AG04450 (cell line): ENCODE measurements around the gene RNPC3. TPM values are rescaled to one million over a fixed set of nuclear protein-coding genes. Genes with fewer than 3 reads are reported as not detected.
"Not testable (repeated sequence)": the region's sequence is repeated elsewhere in the genome, so short reads cannot be mapped to it uniquely, and the experiment has no call there.

ENCODE experiments used
- CTCF ChIA-PET: fragments of 300-600, 350-600 bp; formaldehyde crosslinking; extraction: SDS; loops from one replicate; lab custom pipeline; 2022; ENCODE audit warnings: antibody characterized with exemption, inconsistent platforms; lab: Charles Lee
- POLR2A ChIA-PET: fragments of 350-600 bp; formaldehyde crosslinking; extraction: SDS; loops from one replicate; lab custom pipeline; 2021; ENCODE audit warnings: antibody characterized with exemption, inconsistent platforms; lab: Yijun Ruan, JAX
- DNase-seq: peaks from one replicate; pipeline ENCODE4 v3.0.0-alpha.2; 2011; ENCODE audit warnings: low read depth, low spot score
- H3K27ac ChIP-seq: one replicate; pipeline ENCODE4 v1.5.1; 2012; ENCODE audit warnings: low read depth, low read length, control low read depth
- H3K27me3 ChIP-seq: one replicate; pipeline ENCODE4 v1.6.0; 2012; ENCODE audit warnings: low read length; ENCODE audit not compliant: control insufficient read depth, insufficient read depth
- H3K4me3 ChIP-seq: 2 replicates; pipeline ENCODE4 v1.5.1; 2011; ENCODE audit warnings: mild to moderate bottlenecking, low read depth, low read length, control low read depth
- H3K9me3 ChIP-seq: 2 replicates; pipeline ENCODE4 v1.5.1; 2012; ENCODE audit warnings: low read length; ENCODE audit not compliant: control insufficient read depth, insufficient read depth
- polyA plus RNA-seq: library from polyadenylated mRNA; depleted of rRNA; stranded (reverse); fragments of >200 nt; gene quantifications from 2 replicates; pipeline ENCODE4 v1.2.3, GENCODE V29; 2011
- TF ChIP-seq, protein P1 (sequence below): IDR thresholded peaks from 2 replicates; pipeline ENCODE4 v1.5.1; 2011; ENCODE audit warnings: low read depth, low read length, control low read depth, inconsistent platforms

RNPC3 gene
- polyA plus RNA-seq, 1 experiment = 18.3 TPM

DNA sequence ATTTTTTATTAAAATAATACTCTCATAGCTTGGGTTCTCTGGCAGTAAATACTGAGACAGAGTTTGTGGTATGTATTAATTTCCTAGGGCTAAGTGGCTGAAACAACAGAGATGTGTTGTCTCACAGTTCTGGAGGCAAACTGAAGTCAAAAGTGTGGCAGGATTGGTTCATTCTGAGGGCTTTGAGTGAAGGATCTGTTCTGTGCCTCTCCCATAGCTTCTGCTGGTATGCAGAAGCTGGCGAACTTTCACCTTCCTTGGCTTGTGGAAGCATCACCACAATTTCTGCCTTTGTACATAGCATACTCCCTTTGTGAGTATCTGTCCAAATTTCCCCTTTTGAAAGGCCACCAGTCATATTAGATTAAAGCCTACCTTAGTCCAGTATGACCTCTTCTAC lies 21.0 kb downstream of the RNPC3 start:
- TF ChIP-seq, protein P1, sequence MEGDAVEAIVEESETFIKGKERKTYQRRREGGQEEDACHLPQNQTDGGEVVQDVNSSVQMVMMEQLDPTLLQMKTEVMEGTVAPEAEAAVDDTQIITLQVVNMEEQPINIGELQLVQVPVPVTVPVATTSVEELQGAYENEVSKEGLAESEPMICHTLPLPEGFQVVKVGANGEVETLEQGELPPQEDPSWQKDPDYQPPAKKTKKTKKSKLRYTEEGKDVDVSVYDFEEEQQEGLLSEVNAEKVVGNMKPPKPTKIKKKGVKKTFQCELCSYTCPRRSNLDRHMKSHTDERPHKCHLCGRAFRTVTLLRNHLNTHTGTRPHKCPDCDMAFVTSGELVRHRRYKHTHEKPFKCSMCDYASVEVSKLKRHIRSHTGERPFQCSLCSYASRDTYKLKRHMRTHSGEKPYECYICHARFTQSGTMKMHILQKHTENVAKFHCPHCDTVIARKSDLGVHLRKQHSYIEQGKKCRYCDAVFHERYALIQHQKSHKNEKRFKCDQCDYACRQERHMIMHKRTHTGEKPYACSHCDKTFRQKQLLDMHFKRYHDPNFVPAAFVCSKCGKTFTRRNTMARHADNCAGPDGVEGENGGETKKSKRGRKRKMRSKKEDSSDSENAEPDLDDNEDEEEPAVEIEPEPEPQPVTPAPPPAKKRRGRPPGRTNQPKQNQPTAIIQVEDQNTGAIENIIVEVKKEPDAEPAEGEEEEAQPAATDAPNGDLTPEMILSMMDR = no peak
- POLR2A ChIA-PET = no interaction called here
- no peak for DNase-seq
- no peaks in the 10 kb centered on the region for H3K9me3 ChIP-seq
- no peak overlapping the region for H3K4me3 ChIP-seq
- H3K27me3 ChIP-seq = no peaks in the 10 kb centered on the region
- CTCF ChIA-PET = interaction anchor here (0.6 kb wide), 1 partner anchor 426 kb away, joined by 5 read pairs; no protein-coding TSS in a partner anchor
- H3K27ac ChIP-seq = no peak overlapping the region

DNA sequence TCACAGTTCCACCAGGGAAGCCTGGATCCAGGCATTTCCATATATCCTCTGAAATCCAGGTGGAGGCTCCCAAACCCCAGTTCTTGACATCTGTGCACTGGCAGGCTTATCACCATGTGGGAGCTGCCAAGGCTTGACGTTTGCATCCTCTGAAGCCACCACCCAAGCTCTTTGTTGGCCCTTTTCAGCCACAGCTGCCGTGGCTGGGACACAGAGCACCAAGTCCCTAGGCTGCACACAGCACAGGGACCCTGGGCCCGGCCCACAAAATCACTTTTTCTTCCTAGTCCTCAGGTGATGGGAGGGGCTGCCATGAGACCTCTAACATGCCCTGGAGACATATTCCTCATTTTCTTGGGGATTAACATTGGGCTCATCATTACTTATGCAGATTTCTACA lies 22.3 kb downstream of the RNPC3 start:
- H3K4me3 ChIP-seq = no peak overlapping the region
- no peak for DNase-seq
- H3K27ac ChIP-seq = no peak overlapping the region
- no peaks in the 10 kb centered on the region for H3K9me3 ChIP-seq
- TF ChIP-seq, protein P1 = no peak
- no peaks in the 10 kb centered on the region for H3K27me3 ChIP-seq
- ChIA-PET CTCF (no interaction called here), POLR2A (no interaction called here)

DNA sequence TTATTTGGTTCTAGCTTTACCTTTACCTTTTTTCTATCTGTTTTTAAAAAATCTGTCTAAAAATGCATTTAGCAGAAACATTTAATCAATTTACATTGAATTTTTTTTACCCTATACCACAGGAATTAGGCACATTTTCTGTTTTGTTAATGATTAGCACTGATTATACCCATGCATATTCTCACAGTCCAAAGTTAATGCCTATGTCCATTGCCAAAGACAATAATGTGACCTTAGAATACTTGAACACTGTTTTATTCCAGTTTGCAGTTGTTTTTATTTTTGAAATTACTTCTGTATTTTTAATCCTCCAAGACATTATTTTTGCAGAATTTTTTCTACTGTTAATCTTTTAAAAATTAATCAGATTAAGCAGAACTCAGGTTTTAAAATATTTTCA lies 34.9 kb downstream of the RNPC3 start:
- Histone ChIP-seq H3K27ac (no peak overlapping the region), H3K4me3 (no peak overlapping the region), H3K27me3 (no peaks in the 10 kb centered on the region), H3K9me3 (no peaks in the 10 kb centered on the region)
- no peak for DNase-seq
- TF ChIP-seq, protein P1 = no peak
- POLR2A ChIA-PET = no interaction called here
- CTCF ChIA-PET = no interaction called here

DNA sequence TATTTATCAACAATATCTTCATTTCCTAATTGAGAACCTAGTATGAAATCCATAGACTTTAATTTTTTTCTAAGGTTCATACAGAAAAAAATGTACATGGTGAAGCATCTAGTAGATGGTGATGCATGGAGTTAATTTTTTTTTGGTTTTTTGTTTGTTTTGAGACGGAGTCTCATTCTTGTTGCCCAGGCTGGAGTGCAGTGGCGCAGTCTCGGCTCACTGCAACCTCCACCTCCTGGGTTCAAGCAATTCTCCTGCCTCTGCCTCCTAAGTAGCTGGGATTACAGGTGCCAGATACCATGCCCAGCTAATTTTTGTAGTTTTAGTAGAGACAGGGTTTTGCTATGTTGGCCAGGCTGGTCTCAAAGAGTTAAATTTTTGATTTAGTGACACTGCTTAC lies 35.6 kb downstream of the RNPC3 start:
- POLR2A ChIA-PET, H3K9me3 ChIP-seq, H3K4me3 ChIP-seq, CTCF ChIA-PET, H3K27ac ChIP-seq, H3K27me3 ChIP-seq, DNase-seq: not testable (repeated sequence)

DNA sequence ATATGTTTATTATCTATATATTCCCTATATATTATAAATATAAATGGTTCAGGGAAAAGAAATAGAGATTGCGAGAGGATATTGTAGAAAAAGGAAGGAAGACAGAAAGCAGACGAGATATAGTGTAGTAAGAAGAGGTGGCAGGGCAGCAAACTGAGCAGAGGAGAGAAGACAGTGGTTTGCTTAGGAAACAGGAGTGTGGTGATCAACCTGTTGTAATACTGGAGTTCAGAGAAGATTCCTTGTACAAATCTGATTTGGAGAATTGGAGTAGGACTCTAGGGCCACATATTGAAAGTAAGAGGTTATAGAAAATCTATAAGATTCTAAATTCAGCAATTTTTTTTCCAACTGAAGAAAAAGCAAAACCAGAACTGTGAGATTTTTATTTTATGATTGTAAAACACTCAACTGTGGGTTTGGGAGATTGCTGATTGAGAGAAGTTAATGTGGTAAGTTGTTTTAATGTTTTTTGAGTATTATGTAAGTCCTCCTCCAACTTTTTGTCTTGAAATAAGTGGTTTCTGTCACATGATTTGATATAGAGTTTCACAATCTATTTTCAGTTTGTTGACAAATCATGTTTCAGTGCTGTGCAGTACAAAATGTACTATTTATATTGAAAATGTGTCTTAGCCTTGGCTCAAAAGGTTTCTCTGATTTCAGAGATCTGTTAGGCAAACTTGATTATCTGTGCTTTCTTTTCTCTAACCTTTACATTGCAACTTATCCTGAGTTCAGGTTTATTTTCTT lies 36.3 kb downstream of the RNPC3 start:
- Histone ChIP-seq H3K9me3 (no peaks in the 10 kb centered on the region), H3K27ac (no peak overlapping the region), H3K4me3 (no peak overlapping the region), H3K27me3 (no peaks in the 10 kb centered on the region)
- TF ChIP-seq, protein P1 = no peak
- ChIA-PET POLR2A (no interaction called here), CTCF (no interaction called here)
- no peak for DNase-seq
